Panc1 (cell line): ENCODE results near the gene LRMDA.

Experiments used
- CTCF ChIP-seq: fragments of 450-650 bp; IDR thresholded peaks from 2 replicates; pipeline ENCODE4 v1.5.1; 2017; ENCODE audit warnings: mild to moderate bottlenecking
- POLR2AphosphoS5 ChIP-seq: IDR thresholded peaks from 2 replicates; pipeline ENCODE4 v1.6.1; 2012; ENCODE audit warnings: mild to moderate bottlenecking, low read depth, low read length, moderate library complexity
- TCF7L2 ChIP-seq: IDR thresholded peaks from 2 replicates; pipeline ENCODE4 v1.6.1; 2011; ENCODE audit warnings: mild to moderate bottlenecking, low read depth, low read length, inconsistent platforms
- TF ChIP-seq, protein P1 (sequence below), 2 experiments: IDR thresholded peaks; 2 replicates each; pipeline ENCODE4 v1.6.1; 2011 to 2012; ENCODE audit warnings: low read depth in 2 of 2, control low read depth in 1 of 2, low read length in 1 of 2, mild to moderate bottlenecking in 1 of 2, moderate library complexity in 1 of 2; ENCODE audit not compliant: insufficient read depth in 1 of 2

- TF ChIP-seq CTCF = no peak
- no peak for TF ChIP-seq POLR2AphosphoS5
- TF ChIP-seq, protein P1, sequence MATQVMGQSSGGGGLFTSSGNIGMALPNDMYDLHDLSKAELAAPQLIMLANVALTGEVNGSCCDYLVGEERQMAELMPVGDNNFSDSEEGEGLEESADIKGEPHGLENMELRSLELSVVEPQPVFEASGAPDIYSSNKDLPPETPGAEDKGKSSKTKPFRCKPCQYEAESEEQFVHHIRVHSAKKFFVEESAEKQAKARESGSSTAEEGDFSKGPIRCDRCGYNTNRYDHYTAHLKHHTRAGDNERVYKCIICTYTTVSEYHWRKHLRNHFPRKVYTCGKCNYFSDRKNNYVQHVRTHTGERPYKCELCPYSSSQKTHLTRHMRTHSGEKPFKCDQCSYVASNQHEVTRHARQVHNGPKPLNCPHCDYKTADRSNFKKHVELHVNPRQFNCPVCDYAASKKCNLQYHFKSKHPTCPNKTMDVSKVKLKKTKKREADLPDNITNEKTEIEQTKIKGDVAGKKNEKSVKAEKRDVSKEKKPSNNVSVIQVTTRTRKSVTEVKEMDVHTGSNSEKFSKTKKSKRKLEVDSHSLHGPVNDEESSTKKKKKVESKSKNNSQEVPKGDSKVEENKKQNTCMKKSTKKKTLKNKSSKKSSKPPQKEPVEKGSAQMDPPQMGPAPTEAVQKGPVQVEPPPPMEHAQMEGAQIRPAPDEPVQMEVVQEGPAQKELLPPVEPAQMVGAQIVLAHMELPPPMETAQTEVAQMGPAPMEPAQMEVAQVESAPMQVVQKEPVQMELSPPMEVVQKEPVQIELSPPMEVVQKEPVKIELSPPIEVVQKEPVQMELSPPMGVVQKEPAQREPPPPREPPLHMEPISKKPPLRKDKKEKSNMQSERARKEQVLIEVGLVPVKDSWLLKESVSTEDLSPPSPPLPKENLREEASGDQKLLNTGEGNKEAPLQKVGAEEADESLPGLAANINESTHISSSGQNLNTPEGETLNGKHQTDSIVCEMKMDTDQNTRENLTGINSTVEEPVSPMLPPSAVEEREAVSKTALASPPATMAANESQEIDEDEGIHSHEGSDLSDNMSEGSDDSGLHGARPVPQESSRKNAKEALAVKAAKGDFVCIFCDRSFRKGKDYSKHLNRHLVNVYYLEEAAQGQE (IDR thresholded peaks at IDR 0.05; ENCODE audit: insufficient read depth in 1 of 2, low read depth in 2 of 2, low read length in 1 of 2) = no peak
- no peak for TF ChIP-seq TCF7L2
Observed at GRCh38 chr10:75497997-75498883, 66.8 kb downstream of the LRMDA start.
